Osteocyte (in vitro differentiated cells): ENCODE measurements around the gene U2AF2. TPM values are rescaled to one million over a fixed set of nuclear protein-coding genes. Genes with fewer than 3 reads are reported as not detected.

Experiments
- DNase-seq: peaks from one replicate; pipeline ENCODE4 v3.0.0; 2021; ENCODE audit warnings: mixed read lengths; ENCODE audit not compliant: unreplicated experiment; ENCODE audit errors: extremely low spot score
- H3K27ac Mint-ChIP-seq: one replicate; pipeline ENCODE4 v1.8.0; 2021; ENCODE audit warnings: mild to moderate bottlenecking, mixed read lengths; ENCODE audit not compliant: unreplicated experiment
- H3K27me3 Mint-ChIP-seq: one replicate; pipeline ENCODE4 v1.8.0; 2021; ENCODE audit warnings: mixed read lengths; ENCODE audit not compliant: unreplicated experiment
- H3K36me3 Mint-ChIP-seq: one replicate; pipeline ENCODE4 v1.8.0; 2021; ENCODE audit warnings: mixed read lengths; ENCODE audit not compliant: unreplicated experiment
- H3K4me1 Mint-ChIP-seq: one replicate; pipeline ENCODE4 v1.8.0; 2021; ENCODE audit warnings: mixed read lengths; ENCODE audit not compliant: unreplicated experiment
- H3K4me3 Mint-ChIP-seq: one replicate; pipeline ENCODE4 v1.8.0; 2021; ENCODE audit warnings: mild to moderate bottlenecking, moderate library complexity, mixed read lengths; ENCODE audit not compliant: unreplicated experiment
- H3K9me3 Mint-ChIP-seq: one replicate; pipeline ENCODE4 v1.8.0; 2021; ENCODE audit warnings: mixed read lengths; ENCODE audit not compliant: unreplicated experiment
- total RNA-seq: library from RNA; stranded (reverse); gene quantifications from 2 replicates; pipeline ENCODE4 v1.2.1, GENCODE V29; 2021
- TF ChIP-seq, protein P1 (sequence below): fragments of 200-600 bp; sonication (generic); IDR thresholded peaks from 2 replicates; pipeline ENCODE4 v1.5.0; 2021; ENCODE audit warnings: antibody characterized with exemption, mild to moderate bottlenecking, moderate library complexity

The U2AF2 gene
- total RNA-seq, 1 donor from 2014 or later, result 189 TPM

DNA sequence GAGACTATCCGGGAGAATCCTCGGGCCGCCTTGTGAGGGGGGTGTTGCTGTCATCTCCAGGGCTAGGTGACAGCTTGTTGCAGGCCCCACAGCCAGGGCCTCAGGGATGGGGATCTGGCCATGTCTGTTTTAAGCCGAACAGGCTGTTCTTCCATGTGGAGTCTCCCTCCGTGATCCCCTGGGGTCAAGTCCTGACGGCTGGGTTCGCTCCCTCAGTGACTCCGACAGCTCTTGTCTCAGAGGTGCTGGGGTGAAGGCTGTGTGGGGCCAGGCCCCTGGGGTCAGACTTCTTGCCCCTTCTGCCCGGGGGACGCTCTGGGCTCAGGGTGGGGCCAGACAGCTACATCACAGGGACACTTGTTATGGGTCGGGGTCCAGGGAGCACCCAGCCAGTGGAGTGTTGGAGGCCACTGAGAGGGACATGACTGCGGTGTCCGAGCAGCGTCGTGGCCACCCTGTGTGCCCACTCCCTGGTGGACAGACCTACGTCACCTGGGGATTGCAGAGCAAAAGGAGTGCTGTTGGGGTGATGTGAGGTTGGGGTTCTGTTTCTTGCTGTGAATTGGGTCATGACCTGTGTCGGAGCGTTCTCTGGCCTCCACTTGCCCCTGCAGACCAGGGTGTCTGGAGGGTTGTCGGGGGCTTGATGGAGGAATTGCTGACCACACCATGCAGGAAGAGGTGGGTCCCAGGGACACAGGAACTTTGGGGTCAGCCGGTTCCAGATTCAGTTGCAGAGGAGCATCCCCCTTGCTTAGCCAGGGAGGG, 41.6 kb downstream of the U2AF2 start:
- Mint-ChIP-seq H3K9me3 (no peaks in the 10 kb centered on the region), H3K4me1 (no peaks in the 10 kb centered on the region), H3K27ac (no peak overlapping the region), H3K27me3 (no peaks in the 10 kb centered on the region), H3K36me3 (peaks cover 17% of the 10 kb centered on the region), H3K4me3 (no peak overlapping the region)
- DNase-seq, result no peak
- TF ChIP-seq, protein P1, sequence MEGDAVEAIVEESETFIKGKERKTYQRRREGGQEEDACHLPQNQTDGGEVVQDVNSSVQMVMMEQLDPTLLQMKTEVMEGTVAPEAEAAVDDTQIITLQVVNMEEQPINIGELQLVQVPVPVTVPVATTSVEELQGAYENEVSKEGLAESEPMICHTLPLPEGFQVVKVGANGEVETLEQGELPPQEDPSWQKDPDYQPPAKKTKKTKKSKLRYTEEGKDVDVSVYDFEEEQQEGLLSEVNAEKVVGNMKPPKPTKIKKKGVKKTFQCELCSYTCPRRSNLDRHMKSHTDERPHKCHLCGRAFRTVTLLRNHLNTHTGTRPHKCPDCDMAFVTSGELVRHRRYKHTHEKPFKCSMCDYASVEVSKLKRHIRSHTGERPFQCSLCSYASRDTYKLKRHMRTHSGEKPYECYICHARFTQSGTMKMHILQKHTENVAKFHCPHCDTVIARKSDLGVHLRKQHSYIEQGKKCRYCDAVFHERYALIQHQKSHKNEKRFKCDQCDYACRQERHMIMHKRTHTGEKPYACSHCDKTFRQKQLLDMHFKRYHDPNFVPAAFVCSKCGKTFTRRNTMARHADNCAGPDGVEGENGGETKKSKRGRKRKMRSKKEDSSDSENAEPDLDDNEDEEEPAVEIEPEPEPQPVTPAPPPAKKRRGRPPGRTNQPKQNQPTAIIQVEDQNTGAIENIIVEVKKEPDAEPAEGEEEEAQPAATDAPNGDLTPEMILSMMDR, result no peak

DNA sequence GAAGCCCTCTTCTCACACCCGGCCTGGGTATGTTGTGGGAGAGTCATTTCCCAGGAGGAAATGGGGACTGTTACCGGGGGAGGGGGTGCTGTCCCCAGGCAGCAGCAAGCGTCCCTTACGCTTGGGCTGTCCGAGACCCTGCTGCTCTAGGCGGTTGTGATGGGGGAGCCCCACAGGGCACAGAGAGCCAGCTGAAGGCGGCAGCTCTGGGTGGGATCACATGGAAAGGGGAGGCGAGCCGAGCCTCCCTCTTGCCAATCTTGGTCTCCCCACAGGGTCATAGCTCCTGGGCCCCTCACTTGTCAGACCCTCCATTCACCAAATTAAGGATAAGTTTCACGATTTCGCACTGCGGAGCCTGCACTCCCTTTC, 42.2 kb downstream of the U2AF2 start:
- DNase-seq, result no peak
- Mint-ChIP-seq H3K27ac (no peak overlapping the region), H3K36me3 (peaks cover 19% of the 10 kb centered on the region), H3K9me3 (no peaks in the 10 kb centered on the region), H3K27me3 (no peaks in the 10 kb centered on the region), H3K4me3 (no peak overlapping the region), H3K4me1 (no peaks in the 10 kb centered on the region)
- TF ChIP-seq, protein P1, result no peak

DNA sequence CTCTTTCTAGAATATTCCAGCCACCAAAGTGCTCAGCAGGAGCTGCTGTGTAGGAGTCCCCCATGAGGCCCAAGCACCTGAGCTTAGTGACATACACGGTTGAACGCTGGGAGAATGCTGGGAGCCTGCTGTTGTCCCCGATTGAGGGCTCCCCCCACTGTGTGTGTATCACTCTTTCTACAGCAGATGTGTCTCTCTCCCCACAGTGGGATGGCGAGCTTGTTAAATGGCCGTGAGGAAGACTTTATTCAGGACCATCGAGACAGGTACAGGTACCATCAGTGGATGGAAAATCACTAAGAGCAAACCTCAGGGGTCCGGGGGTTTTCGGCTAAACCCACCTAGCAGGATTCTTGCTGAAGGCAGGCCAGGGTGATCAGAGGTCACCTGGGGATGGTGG, 42.9 kb downstream of the U2AF2 start:
- DNase-seq, result no peak
- TF ChIP-seq, protein P1, result no peak
- H3K27ac Mint-ChIP-seq, result no peak overlapping the region
- no peaks in the 10 kb centered on the region for H3K27me3 Mint-ChIP-seq
- H3K36me3 Mint-ChIP-seq, result peaks cover 19% of the 10 kb centered on the region
- no peaks in the 10 kb centered on the region for H3K9me3 Mint-ChIP-seq
- no peaks in the 10 kb centered on the region for H3K4me1 Mint-ChIP-seq
- H3K4me3 Mint-ChIP-seq, result no peak overlapping the region

DNA sequence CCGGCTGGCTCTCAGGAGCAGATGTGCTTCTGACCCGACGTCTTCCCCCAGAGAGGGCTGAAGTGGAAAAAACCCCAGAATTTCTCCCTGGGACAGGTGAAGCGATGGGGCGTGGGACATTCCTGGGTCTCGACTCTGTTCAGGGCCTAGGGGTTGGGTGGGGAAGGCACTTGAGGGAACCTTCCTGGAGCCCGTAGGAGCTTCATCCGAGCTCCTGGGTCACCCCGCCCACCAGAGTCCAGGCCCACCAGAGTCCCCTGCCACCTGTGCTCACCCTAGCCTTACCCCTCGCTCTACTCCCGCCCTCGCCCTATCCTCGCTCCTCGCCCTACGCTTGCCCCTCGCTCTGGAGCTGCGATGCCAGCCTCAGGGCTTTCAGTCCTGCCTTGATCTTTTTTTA, 43.4 kb downstream of the U2AF2 start:
- Mint-ChIP-seq H3K27ac (no peak overlapping the region), H3K27me3 (no peaks in the 10 kb centered on the region), H3K4me1 (no peaks in the 10 kb centered on the region), H3K36me3 (peaks cover 17% of the 10 kb centered on the region), H3K9me3 (no peaks in the 10 kb centered on the region), H3K4me3 (no peak overlapping the region)
- TF ChIP-seq, protein P1, result no peak
- DNase-seq, result no peak

DNA sequence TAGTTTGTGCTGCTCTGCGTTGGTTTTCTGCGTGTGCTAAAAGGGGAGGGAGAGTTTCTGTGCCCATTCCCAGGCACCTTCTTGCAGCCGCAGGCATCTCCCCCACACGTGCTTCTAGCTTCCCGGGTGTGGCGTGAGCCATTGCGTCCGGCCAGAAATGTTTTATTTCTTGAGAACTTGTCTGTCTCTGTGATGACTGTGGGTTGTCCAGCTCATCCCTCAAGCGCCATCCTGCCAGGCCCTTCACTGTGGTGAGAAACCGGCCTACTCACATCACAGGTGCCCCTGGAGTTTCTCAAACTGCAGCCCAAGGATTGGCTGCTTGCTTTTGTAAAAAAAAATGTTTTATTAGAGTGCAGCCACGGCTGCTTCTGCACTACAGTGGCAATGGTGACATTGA, 44.4 kb downstream of the U2AF2 start:
- TF ChIP-seq, protein P1, result no peak
- H3K36me3 Mint-ChIP-seq, result peaks cover 18% of the 10 kb centered on the region
- H3K27ac Mint-ChIP-seq, result no peak overlapping the region
- no peaks in the 10 kb centered on the region for H3K27me3 Mint-ChIP-seq
- H3K9me3 Mint-ChIP-seq, result no peaks in the 10 kb centered on the region
- H3K4me1 Mint-ChIP-seq, result no peaks in the 10 kb centered on the region
- H3K4me3 Mint-ChIP-seq, result no peak overlapping the region
- DNase-seq, result no peak
